ENCODE measurements around the gene MEI1.
A peak's percentile ranks its signal among the peaks of the same experiment; 100 is the strongest.

The MEI1 gene

GRCh38 chr22:41818011-41818410 lies 118.7 kb downstream of the MEI1 start:
- TF ChIP-seq CTCF (IDR thresholded peaks at IDR 0.05; ENCODE audit: low read depth, low read length, missing control alignments) = no peak
- no peak for DNase-seq (ENCODE audit: low read depth)
- H3K4me3 ChIP-seq (ENCODE audit: low read depth, low read length) = no peak overlapping the region

GRCh38 chr22:41818596-41818995 lies 119.3 kb downstream of the MEI1 start:
- no peak overlapping the region for H3K4me3 ChIP-seq (ENCODE audit: low read depth, low read length)
- TF ChIP-seq CTCF (IDR thresholded peaks at IDR 0.05; ENCODE audit: low read depth, low read length, missing control alignments) = no peak
- DNase-seq (ENCODE audit: low read depth) = no peak

- TF ChIP-seq CTCF (IDR thresholded peaks at IDR 0.05; ENCODE audit: low read depth, low read length, missing control alignments) = no peak
- DNase-seq (ENCODE audit: low read depth) = no peak
- H3K4me3 ChIP-seq (ENCODE audit: low read depth, low read length) = no peak overlapping the region
Observed at GRCh38 chr22:41819257-41819656, 120.0 kb downstream of the MEI1 start.

GRCh38 chr22:41820447-41820846 lies 121.1 kb downstream of the MEI1 start:
- H3K4me3 ChIP-seq (ENCODE audit: low read depth, low read length) = no peak overlapping the region
- TF ChIP-seq CTCF (IDR thresholded peaks at IDR 0.05; ENCODE audit: low read depth, low read length, missing control alignments) = no peak
- no peak for DNase-seq (ENCODE audit: low read depth)

- H3K4me3 ChIP-seq (ENCODE audit: low read depth, low read length) = no peak overlapping the region
- no peak for TF ChIP-seq CTCF (IDR thresholded peaks at IDR 0.05; ENCODE audit: low read depth, low read length, missing control alignments)
- DNase-seq (ENCODE audit: low read depth) = no peak
Observed at GRCh38 chr22:41821471-41822316, 122.4 kb downstream of the MEI1 start.

GRCh38 chr22:41822317-41823057 lies 123.2 kb downstream of the MEI1 start:
- H3K4me3 ChIP-seq (ENCODE audit: low read depth, low read length) = no peak overlapping the region
- no peak for DNase-seq (ENCODE audit: low read depth)
- TF ChIP-seq CTCF (IDR thresholded peaks at IDR 0.05; ENCODE audit: low read depth, low read length, missing control alignments) = peak; percentile 43

All from GM12864 (cell line).